ENCODE data around the gene XPOT.

Gene XPOT

DNA sequence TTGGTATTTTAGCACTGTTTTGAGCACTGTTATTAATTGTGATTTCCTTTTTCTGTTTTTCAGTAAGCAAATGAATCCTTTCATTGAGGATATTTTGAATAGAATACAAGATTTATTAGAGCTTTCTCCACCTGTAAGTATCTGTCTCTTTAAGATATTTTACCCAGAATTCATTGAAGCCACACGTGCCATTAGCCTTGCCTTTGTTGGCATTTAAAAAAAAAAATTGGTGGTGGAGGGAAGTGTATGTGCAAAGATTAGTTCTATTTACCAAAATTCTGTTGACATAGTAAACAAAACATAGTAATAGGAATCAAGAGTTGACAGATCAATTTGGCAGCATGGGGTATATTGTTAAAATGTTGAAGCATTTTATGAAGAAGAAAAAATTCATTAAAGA lies 23.8 kb downstream of the XPOT start:
- no peak for DNase-seq (ENCODE audit: low read depth in 2 of 2)

DNA sequence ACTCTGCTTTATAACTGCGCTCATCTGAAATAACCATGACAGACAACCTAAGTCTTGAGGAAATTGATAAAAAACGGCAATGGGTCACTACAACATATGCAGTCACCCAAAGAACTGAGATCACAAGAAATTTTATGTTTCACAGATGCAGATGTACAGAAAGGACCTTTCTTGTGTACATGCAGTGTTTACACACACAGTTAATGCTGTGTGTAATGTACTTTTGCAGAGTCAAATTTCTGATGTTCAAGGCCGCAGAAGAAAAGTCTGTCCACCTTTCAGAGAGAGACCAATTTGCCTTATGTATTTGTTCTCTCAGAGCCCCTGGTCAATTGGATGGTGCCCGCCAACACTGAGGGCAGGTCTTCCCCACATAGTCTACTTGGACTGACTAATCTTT lies 24.8 kb downstream of the XPOT start:
- no peak for DNase-seq (ENCODE audit: low read depth in 2 of 2)

DNA sequence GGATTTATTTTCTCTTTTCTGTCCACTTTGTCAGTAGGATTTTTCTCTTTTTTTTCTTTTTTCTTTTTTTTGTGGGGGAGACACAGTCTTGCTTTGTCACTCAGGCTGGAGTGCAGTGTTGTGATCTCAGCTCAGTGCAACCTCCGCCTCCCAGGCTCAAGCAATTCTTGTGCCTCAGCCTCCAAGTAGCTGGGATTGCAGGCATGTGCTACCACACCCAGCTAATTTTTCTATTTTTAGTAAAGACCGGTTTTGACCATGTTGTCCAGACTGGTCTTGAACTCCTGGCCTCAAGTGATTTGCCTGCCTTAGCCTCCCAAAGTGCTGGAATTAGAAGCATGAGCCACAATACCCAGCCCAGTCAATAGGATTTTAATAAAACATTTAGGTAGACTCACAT lies 26.7 kb downstream of the XPOT start:
- no peak for DNase-seq (ENCODE audit: low read depth in 2 of 2)

DNA sequence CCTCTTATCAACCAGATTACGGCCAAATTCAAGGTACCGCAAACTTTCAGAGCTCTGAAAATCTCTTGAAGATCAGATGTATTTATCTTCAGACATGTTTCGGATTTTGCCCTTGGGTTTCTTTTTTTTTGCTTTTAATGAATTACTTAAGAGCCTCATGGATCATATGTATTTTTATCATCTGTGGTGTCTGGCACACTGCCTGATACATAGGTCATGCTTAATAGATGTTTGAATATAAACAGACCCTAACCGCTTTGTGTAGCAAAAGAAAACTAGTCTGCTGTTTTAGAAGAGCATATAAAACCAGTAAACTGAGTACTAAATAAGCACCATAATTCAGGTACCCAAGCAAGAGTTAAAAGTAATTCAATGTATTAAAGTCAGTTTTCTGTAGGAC lies 27.6 kb downstream of the XPOT start:
- no peak for DNase-seq (ENCODE audit: low read depth in 2 of 2)

DNA sequence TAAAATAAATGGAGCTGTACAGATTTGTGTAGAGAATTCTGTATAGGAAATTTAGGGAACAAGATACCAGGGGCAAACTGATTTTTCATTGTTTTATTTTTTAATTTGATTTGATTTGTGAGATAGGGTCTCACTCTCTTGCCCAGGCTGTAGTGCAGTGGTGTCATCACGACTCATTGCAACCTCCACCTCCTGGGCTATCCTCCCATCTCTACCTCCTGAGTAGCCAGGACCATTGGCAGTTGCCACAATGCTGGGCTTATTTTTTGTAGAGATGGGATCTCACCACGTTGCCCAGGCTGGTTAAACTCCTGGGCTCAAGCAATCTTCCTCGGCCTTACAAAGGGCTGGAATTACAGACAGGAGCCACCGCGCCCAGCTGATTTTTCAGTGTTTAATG lies 29.7 kb downstream of the XPOT start:
- no peak for DNase-seq (ENCODE audit: low read depth in 2 of 2)

DNA sequence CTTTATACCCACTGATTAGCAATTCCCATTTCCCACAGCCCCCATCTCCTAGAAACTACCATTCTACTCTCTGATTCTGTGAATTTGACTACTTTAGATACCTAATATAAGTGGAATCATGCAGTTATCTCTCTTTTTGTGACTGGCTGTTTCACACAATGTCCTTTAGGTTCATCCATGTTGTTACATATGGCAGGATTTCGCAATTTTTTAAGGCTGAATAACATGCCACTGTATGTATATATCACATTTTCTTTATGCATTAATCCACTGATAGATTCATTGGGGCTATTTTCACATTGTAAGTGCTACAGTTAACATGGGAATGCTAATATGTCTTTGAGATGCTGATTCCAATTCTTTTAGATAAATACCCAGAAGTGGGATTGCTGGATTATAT lies 35.9 kb downstream of the XPOT start:
- no peak for DNase-seq (ENCODE audit: low read depth in 2 of 2)

DNA sequence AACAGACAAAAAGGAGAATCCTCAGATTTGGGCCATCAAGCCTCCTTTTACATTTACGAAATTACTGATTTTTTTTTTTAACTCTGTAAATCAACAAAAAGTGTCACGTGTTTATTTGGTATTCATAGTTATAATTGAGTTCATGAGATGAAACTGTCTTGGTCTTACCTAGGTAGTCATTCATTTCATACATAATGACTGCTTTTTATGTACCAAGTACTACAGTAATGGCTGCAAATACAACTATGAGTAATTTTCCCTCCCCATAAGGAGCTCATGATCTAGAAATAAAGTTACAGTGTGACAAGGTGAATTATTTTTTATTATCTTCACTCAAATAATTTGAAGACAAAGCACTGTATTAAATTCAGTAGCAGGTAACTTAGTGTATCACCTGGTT lies 41.3 kb downstream of the XPOT start:
- no peak for DNase-seq (ENCODE audit: low read depth in 2 of 2)

DNA sequence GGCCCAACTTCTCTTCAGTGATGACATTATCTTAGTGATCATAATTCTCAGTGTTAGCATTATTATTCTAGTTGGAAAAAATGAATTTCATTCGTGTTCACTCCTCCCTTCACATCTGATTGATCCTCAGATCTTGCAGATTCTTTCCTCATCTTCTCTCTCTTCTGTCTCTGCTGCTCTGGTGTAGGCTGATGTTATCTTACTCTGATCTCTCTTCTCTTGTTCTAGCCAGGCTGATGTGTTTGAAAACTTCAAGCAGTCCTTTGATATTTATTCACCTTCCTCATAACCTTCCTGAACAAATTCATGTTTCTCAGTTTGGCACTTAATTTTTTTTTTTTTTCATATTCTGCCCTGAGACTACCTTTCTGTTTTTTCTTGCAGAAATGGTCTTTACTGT lies 42.1 kb downstream of the XPOT start:
- DNase-seq (ENCODE audit: low read depth in 2 of 2), result no peak

DNA sequence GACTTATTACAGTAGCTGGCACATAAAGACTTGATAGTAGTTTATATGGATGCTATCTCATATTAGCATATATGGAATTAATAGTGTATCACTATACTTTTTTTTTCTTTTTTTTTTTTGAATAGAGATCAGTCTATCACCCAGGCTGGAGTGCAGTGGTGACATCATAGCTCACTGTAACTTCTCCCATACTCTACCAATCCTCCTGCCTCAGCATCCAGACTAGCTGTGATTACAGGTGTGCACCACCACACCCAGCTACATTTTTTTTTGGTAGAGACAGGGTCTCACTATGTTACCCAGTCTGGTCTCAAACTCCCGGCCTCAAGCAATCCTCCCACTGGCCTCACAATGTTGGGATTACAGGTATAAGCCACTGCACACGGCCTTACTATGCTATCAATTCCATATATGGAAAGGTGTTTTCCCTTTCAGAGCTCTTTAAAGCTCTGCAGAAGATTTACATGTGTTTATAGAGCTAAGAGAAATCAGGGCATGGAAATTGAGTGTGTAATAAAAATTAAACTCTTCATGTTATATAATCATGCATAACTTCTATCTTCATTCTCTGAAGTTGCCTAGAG lies 46.0 kb downstream of the XPOT start:
- no peak for DNase-seq (ENCODE audit: low read depth in 2 of 2)

DNA sequence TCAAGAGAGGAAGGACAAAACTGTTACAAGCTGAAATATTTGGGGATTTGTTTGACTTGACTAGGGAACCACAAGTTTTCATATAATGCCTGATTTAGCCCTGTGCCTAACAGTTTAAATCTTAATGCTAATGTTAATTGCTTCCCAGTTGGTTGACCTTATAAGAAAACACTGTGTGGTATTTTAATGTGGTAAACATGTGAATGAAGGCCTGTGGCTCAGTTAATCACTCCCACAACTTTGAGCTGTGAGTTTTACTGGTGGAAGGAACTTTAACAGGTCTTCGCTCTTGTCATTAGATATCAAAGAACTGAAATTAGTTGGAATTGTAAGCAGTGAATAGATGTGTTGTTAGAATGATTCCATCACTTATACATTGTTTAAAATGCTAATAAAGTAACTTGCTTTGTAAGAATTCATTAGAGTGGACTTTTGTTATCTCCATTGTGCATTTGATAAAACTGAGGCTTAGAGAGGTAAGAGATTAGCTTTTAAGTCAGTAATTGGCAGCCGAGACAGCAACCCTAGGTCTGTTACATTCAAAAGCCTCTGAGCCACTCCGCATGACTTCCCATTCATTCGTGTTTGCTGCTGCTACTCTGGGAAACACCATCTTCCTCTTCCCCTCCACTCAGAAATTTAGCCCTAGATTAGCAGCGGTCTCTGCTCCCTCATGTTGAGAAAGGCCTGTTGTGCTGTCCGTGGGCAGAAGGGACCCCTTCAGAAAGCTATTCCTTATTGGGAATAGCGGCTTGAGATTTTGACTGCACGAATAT lies 46.7 kb downstream of the XPOT start:
- DNase-seq (ENCODE audit: low read depth in 2 of 2), result no peak

DNA sequence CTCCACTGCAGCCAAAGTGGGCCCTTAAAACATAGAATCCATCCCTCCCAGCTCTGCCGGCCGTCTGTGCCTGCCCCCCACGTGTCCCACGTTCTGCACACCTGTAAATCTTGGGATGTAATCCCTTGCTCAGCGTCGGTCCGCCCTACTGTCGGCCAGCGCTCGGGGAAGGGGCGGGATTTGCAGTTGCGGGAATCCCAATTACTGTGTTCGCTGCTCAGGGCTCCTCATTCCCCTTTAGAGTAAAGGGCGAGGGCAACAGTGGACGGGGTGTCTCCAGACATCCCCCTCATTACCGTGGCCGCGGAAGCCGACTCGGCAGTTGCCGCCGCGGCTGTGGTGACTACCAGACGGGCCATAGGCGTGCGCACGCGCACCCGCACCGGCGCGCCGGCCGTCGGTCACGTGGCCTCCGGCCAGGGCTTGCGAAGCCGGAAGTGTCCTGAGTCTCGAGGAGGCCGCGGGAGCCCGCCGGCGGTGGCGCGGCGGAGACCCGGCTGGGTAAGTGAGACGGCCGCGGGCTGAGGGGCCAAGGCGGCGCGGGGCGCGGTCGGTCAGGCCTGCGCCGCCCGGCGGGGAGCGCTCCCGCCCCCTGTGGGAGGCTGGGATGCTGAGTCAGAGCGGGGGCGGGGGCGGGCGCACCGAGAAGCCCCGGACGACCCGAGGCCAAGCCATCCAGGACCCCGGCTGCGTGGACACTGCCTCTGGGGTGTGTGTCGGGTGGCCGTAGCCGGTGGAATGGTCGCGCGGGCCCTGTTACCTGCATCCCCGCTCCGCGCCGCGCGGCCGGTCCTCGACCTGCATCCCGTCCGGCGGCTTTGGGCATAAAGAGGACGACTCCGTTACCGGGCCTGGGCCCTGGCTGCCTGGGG lies 47.7 kb downstream of the XPOT start, which contains the start of gene TBK1:
Gene TBK1, plus strand, starts transcription at position 434 of the 872 bp plus-strand sequence. CDS start 3,751 bp downstream, outside the sequence.
- peak; percentile 33 to 54 for DNase-seq (ENCODE audit: low read depth in 2 of 2)

DNA sequence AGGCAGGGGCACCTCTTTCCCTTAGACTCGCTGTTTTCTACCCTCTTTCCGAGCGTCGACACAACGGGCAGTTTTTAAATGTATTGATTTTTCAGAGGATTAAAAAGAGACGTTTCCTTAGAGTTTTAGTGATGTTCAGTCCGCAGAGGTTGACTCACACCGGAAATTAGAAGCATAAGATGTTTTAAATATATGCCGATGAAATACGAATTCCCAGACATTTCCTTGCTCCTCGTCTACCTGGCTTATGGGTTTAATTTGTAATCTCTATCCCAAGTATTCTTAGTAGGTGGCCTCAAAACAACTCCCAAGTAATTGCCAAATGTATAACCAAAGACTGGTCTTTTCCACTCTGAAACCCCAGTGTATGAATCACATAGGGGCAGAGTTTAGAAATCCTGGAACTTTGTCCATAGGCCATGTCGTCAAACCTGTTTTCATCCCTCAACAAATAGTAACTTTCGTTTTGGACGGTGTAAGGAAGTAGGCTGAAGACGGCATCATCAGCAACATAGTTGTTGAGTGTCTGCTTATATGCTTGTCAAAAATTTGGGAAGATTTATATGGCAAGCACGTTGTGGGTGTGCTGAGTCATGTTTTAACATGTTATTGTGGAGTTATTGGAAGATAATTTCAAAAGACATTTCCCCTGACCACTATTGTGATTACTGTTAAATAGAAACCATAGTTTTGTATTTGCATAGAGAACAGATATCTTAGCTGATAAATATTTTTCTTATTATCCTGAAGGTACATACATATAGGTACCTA lies 48.6 kb downstream of the XPOT start:
- DNase-seq (ENCODE audit: low read depth in 2 of 2), result no peak

DNA sequence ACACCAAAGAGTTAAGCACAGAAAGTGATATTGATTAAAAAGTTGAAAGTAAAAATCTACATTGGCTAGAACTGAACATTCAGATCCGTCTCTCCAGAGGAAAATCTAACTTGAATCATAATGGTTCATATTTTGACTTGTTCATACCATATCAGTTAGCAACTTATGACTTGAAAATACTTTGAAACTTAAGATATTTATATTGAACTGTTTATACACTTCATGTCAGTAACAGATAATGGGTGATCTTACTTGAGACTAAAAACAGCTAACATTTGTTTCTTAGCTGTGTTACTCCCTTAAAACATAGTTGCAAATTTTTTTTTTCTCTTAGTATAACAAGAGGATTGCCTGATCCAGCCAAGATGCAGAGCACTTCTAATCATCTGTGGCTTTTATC lies 51.3 kb downstream of the XPOT start:
- DNase-seq (ENCODE audit: low read depth in 2 of 2), result no peak

DNA sequence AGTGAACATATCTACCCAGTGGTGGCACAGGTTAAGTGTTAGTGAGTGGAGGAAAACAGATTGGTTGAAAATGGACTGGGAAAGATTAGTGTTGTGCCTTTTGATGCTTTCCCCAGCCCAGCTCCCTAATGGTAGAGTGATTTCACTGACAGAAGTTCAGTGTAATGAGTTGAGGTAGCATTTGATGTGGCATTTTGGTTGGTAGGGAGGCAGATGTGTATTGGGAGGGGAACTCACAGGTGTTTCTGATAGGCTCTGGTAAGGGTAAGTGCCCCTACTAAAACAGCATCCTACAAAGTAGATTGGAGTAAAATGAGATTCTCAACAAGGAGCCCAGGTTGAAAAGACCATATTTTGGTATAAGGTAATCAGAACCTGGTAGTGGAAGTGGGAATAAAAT lies 51.9 kb downstream of the XPOT start:
- no peak for DNase-seq (ENCODE audit: low read depth in 2 of 2)

DNA sequence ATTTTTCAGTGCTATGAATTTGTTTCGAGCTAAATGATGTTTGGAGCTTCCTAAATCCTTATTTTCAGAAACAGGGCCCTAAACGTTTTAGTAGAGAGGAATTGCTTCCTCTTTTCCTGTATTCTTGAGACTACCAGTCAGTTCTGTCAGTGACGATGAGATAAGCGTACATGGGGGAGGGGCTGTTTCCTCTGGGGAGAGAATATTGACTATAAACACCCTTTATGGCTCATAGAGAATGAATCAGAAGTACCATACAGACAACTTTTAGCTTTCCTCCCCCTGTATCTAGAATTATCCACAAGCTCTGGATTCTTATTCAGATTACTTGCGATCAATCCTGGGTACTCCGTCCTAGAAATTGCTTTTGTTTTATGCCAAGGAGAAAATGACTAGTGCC lies 52.8 kb downstream of the XPOT start:
- peak in 1 of 2 donors; percentile 18 for DNase-seq (ENCODE audit: low read depth in 2 of 2)

DNA sequence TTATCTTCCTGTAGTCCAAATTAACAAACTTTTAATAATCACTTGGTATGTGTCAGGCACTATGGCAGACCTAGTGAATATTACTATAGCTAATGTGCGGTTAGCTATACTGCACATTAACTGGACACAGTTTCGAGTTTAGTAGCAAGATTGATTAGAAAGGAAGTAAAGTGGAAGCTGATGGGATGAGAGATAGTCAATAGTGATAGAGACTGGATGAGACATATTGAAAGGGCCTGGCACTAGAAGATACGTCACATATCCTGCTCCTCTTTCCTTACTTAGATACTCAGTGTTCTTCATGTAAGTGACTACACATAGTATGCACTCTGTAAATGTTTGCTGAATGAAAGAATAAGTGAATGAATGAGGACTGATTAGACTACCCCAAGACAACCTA lies 53.3 kb downstream of the XPOT start:
- DNase-seq (ENCODE audit: low read depth in 2 of 2), result no peak

DNA sequence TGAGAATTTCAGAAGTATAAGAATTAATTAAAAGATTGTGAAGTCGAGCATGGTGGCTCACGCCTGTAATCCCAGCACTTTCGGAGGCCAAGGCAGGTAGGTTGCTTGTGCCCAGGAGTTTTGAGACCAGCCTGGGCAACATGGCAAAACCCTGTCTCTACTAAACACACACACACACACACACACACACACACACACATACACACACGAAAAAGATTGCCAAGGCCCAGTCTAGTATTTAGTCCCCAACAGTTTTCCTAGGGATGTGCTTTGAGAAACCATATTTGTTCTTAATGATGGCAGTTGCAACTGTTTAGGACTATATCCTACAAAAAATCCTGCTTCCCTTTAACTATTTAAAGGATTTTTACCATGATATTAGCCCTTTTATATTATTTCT lies 53.7 kb downstream of the XPOT start:
- no peak for DNase-seq (ENCODE audit: low read depth in 2 of 2)

DNA sequence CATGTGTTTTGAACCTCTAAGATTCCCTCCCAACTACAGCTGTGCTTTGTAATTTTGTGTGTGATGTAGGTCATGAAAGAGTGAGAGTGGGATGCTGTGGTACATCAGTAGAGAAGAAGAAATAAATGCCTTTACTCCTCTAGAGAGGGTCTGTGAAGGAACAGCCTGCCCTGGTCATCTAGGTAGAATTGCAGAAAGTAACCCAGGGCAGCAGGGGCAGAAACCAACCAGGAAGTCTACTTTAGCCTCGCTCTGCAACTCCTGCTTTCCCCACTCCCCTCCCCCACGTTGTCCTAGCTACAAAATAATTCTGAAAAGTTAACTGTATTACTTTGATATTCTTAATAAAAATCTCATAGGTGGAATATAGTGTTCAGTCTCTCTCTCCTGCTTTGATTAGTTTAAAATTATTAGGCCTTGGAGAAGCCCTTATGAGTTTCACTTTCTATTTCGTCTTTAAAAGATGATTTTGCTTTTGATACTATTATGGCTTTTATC lies 55.3 kb downstream of the XPOT start:
- no peak for DNase-seq (ENCODE audit: low read depth in 2 of 2)

DNA sequence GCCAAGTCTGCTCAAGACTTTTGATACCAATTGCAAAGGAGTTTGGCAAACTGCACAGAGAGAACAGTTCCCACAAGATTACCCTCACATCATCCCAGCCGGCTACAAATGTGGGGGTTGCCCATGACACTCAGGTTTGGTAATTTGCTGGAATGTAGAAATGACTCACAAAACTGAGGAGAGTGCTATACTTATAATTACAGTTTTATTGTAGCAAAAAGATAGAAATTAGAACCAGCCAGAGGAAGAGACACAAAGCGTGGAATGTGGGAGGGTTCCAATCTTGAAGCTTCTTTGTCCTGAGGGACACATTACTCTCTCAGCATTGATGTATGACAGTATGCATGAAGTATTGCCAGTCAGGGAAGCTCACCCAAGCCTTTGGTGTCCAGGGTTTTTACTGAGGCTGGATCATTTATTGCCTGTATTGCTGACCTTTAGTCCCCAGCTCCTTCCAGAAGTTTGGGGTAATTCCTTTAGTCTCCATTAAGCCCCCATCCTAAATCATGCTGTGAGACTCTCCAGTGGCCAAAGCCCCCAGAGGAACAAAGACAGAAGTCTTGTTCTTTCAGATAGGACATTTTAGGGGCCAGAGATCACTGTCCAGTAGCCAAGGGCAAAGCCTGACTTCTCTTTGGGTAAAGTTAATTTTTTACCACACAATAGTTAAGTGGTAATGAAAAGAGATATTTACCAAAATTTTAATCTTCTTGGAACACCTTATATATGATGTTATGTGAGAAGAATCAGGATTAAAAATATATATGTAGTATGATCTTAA lies 57.6 kb downstream of the XPOT start:
- DNase-seq (ENCODE audit: low read depth in 2 of 2), result no peak

DNA sequence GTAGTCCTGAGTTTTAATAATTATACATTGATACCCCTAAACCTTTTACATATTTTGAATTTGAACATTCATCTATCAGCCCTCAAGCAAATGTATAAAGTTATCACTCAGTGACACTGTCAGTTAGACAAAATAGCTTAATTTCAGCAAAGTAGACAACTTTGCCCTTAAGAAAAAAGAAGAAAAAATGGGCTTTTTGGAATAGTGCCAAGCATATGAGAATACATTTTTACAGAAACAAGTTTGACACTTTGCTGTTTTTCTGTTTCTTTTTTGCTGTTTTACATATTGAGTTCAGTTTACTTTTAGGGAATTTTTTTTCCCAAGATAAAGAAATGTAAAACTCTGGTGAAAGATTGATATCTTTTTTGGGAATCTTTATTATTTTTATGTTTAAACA lies 62.0 kb downstream of the XPOT start:
- no peak for DNase-seq (ENCODE audit: low read depth in 2 of 2)

DNA sequence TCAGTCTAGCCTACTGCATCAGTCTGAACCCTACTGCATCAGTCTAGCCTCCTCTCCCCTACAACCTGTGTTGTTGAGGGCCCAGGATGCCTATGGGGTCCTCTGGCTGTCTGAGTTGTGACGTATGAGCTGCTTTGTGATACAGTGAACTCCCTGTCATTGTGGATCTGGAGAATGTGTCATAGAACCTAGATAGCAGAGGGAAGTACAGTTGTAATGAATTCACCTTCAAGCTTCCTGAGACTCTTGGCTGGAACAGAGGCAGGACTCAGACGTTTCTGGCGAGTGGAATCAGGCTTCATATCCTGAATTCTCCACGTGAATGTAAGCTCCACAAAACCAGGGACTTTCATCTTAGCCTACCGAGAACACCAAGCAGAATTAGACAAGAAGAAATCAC lies 64.8 kb downstream of the XPOT start:
- no peak for DNase-seq (ENCODE audit: low read depth in 2 of 2)
